IMR-90 (cell line): Measurements from ENCODE around the gene CH25H. TPM values are rescaled to one million over a fixed set of nuclear protein-coding genes. Genes with fewer than 3 reads are reported as not detected.

Source experiments
- ATAC-seq: fragments of 200-7000 bp; cut with Tn5 transposase; 2 replicates; pipeline ENCODE4 v1.9.1; 2020; ENCODE audit warnings: low read depth, mild to moderate bottlenecking, moderate library complexity
- BruUV-seq: library from RNA; stranded (reverse); fragments of 400-500 nt; replicated peaks from 2 replicates; lab custom pipeline; 2021; lab: Mats Ljungman, UMichigan
- CTCF ChIA-PET: fragments of 300-600 bp; formaldehyde crosslinking; extraction: SDS; loops from one replicate; lab custom pipeline; 2021; ENCODE audit warnings: antibody characterized with exemption; lab: Yijun Ruan, JAX
- POLR2A ChIA-PET: fragments of 300-600 bp; sonication (Branson Sonifier 250); formaldehyde crosslinking; loops from one replicate; lab custom pipeline; 2022; ENCODE audit warnings: antibody characterized with exemption; ENCODE audit not compliant: unreplicated experiment; lab: Charles Lee
- DNase-seq: peaks from one replicate; pipeline ENCODE4 v3.0.0; 2013
- H2AFZ ChIP-seq: replicated peaks from 2 replicates; pipeline ENCODE3; 2013; ENCODE audit warnings: low read length, mild to moderate bottlenecking; ENCODE audit not compliant: poor library complexity
- H2AK5ac ChIP-seq: 2 replicates; pipeline ENCODE4 v1.6.1; 2013; ENCODE audit warnings: low read depth, low read length, inconsistent platforms
- H2AK9ac ChIP-seq: replicated peaks from 2 replicates; pipeline ENCODE3; 2013; ENCODE audit warnings: mild to moderate bottlenecking, low read depth, low read length, moderate library complexity; ENCODE audit not compliant: poor library complexity
- H2BK120ac ChIP-seq: 2 replicates; pipeline ENCODE4 v1.6.1; 2013; ENCODE audit warnings: low read depth, low read length, inconsistent platforms
- H2BK15ac ChIP-seq: 3 replicates; pipeline ENCODE4 v1.6.1; 2013; ENCODE audit warnings: low read depth, low read length, inconsistent platforms
- H2BK20ac ChIP-seq: 2 replicates; pipeline ENCODE4 v1.6.1; 2013; ENCODE audit warnings: low read depth, mild to moderate bottlenecking, inconsistent platforms, low read length, moderate library complexity
- H2BK5ac ChIP-seq: 2 replicates; pipeline ENCODE4 v1.6.1; 2013; ENCODE audit warnings: mild to moderate bottlenecking, low read depth, low read length, inconsistent platforms; ENCODE audit not compliant: poor library complexity, severe bottlenecking
- H3K14ac ChIP-seq: replicated peaks from 2 replicates; pipeline ENCODE4 v1.6.1; 2013; ENCODE audit warnings: low read depth, low read length, inconsistent platforms
- H3K18ac ChIP-seq: 2 replicates; pipeline ENCODE4 v1.6.1; 2013; ENCODE audit warnings: low read depth, low read length, control low read depth
- H3K23ac ChIP-seq: 2 replicates; pipeline ENCODE4 v1.6.1; 2013; ENCODE audit warnings: low read depth, low read length, inconsistent platforms
- H3K27ac ChIP-seq: 2 replicates; pipeline ENCODE4 v1.5.1; 2013; ENCODE audit warnings: mild to moderate bottlenecking, control low read depth, low read length; ENCODE audit not compliant: insufficient read depth
- H3K27me3 ChIP-seq: 2 replicates; pipeline ENCODE4 v1.6.1; 2013; ENCODE audit warnings: low read length; ENCODE audit not compliant: control insufficient read depth, insufficient read depth
- H3K36me3 ChIP-seq: 2 replicates; pipeline ENCODE4 v1.6.1; 2013; ENCODE audit warnings: low read length, mixed read lengths; ENCODE audit not compliant: control insufficient read depth, insufficient read depth
- H3K4ac ChIP-seq: 2 replicates; pipeline ENCODE4 v1.6.1; 2013; ENCODE audit warnings: low read depth, low read length, inconsistent platforms
- H3K4me1 ChIP-seq: 2 replicates; pipeline ENCODE4 v1.6.1; 2013; ENCODE audit warnings: low read length, mixed read lengths; ENCODE audit not compliant: control insufficient read depth, insufficient read depth
- H3K4me2 ChIP-seq: 2 replicates; pipeline ENCODE4 v1.6.1; 2013; ENCODE audit warnings: low read depth, mild to moderate bottlenecking, control low read depth, low read length, moderate library complexity
- H3K4me3 ChIP-seq: 2 replicates; pipeline ENCODE4 v1.5.1; 2013; ENCODE audit warnings: low read depth, mild to moderate bottlenecking, control low read depth, low read length, moderate library complexity; ENCODE audit not compliant: insufficient read depth
- H3K56ac ChIP-seq: 2 replicates; pipeline ENCODE4 v1.6.1; 2013; ENCODE audit warnings: low read length, inconsistent platforms; ENCODE audit not compliant: insufficient read depth; ENCODE audit errors: extremely low read depth
- H3K79me1 ChIP-seq, 2 experiments: 2 replicates each; pipeline ENCODE4 v1.6.1; 2013; ENCODE audit warnings: low read length in 2 of 2, inconsistent platforms in 1 of 2, low read depth in 1 of 2
- H3K9ac ChIP-seq: 2 replicates; pipeline ENCODE4 v1.6.1; 2013; ENCODE audit warnings: low read depth, low read length, control low read depth
- H3K9me1 ChIP-seq: 2 replicates; pipeline ENCODE4 v1.6.1; 2013; ENCODE audit warnings: low read length, inconsistent platforms; ENCODE audit not compliant: insufficient read depth
- H3K9me3 ChIP-seq: 2 replicates; pipeline ENCODE4 v1.6.1; 2013; ENCODE audit warnings: low read length; ENCODE audit not compliant: control insufficient read depth, insufficient read depth
- H4K20me1 ChIP-seq: 2 replicates; pipeline ENCODE4 v1.6.1; 2013; ENCODE audit warnings: low read length, inconsistent platforms; ENCODE audit not compliant: insufficient read depth
- H4K5ac ChIP-seq: 2 replicates; pipeline ENCODE4 v1.6.1; 2013; ENCODE audit warnings: mild to moderate bottlenecking, low read depth, low read length, control low read depth
- H4K8ac ChIP-seq, 2 experiments: 2 replicates each; pipeline ENCODE4 v1.6.1; 2013; ENCODE audit warnings: low read depth in 2 of 2, low read length in 2 of 2, control low read depth in 1 of 2, inconsistent platforms in 1 of 2
- H4K91ac ChIP-seq: 2 replicates; pipeline ENCODE4 v1.6.1; 2013; ENCODE audit warnings: low read depth, low read length, inconsistent platforms; ENCODE audit not compliant: insufficient read depth
- BHLHE40 ChIP-seq: fragments of 150-350 bp; IDR thresholded peaks from 2 replicates; pipeline ENCODE4 v1.6.1; 2016; ENCODE audit warnings: mild to moderate bottlenecking, low read depth, low read length
- CEBPB ChIP-seq: IDR thresholded peaks from 2 replicates; pipeline ENCODE4 v1.6.1; 2012; ENCODE audit warnings: low read depth, low read length, improper control_type of control experiment
- CHD1 ChIP-seq: IDR thresholded peaks from 2 replicates; pipeline ENCODE4 v1.6.1; 2012; ENCODE audit warnings: low read depth, low read length, improper control_type of control experiment
- CTCF ChIP-seq: conservative IDR thresholded peaks from 2 replicates; pipeline ENCODE4 v1.5.1; 2012; ENCODE audit warnings: mild to moderate bottlenecking, low read depth, low read length, improper control_type of control experiment
- FOS ChIP-seq: fragments of 150-350 bp; IDR thresholded peaks from 2 replicates; pipeline ENCODE4 v1.6.1; 2016; ENCODE audit warnings: low read depth, low read length
- MAFK ChIP-seq: IDR thresholded peaks from 2 replicates; pipeline ENCODE4 v1.6.1; 2012; ENCODE audit warnings: low read depth, low read length, improper control_type of control experiment
- MAZ ChIP-seq: IDR thresholded peaks from 2 replicates; pipeline ENCODE4 v1.6.1; 2012; ENCODE audit warnings: low read depth, mild to moderate bottlenecking, low read length, improper control_type of control experiment, moderate library complexity, borderline replicate concordance
- MXI1 ChIP-seq: IDR thresholded peaks from 2 replicates; pipeline ENCODE4 v1.6.1; 2012; ENCODE audit warnings: low read depth, mild to moderate bottlenecking, low read length, moderate library complexity, borderline replicate concordance
- NFE2L2 ChIP-seq: fragments of 150-350 bp; IDR thresholded peaks from 2 replicates; pipeline ENCODE4 v1.6.1; 2016; ENCODE audit warnings: low read depth, mild to moderate bottlenecking, low read length
- POLR2A ChIP-seq: IDR thresholded peaks from 2 replicates; pipeline ENCODE4 v1.6.1; 2012; ENCODE audit warnings: mild to moderate bottlenecking, low read depth, low read length
- RAD21 ChIP-seq: IDR thresholded peaks from 2 replicates; pipeline ENCODE4 v1.6.1; 2012; ENCODE audit warnings: low read length, improper control_type of control experiment
- RCOR1 ChIP-seq: IDR thresholded peaks from 2 replicates; pipeline ENCODE4 v1.6.1; 2012; ENCODE audit warnings: mild to moderate bottlenecking, low read length, improper control_type of control experiment; ENCODE audit not compliant: insufficient replicate concordance
- RFX5 ChIP-seq: IDR thresholded peaks from 2 replicates; pipeline ENCODE4 v1.8.0; 2012; ENCODE audit warnings: low read depth, mild to moderate bottlenecking, low read length, moderate library complexity
- SMC3 ChIP-seq: fragments of 150-350 bp; IDR thresholded peaks from 2 replicates; pipeline ENCODE4 v1.6.1; 2016; ENCODE audit warnings: low read depth, mild to moderate bottlenecking, antibody characterized with exemption, low read length, moderate library complexity
- USF2 ChIP-seq: fragments of 150-350 bp; IDR thresholded peaks from 2 replicates; pipeline ENCODE4 v1.6.1; 2017; ENCODE audit warnings: mild to moderate bottlenecking, antibody characterized with exemption, low read length, low read depth
- WGBS, 2 experiments: methylation state at CpG; one replicate each; pipeline versions ENCODE4 v1.1.5 to v1.1.7; 2013; ENCODE audit warnings: missing lambda C conversion rate in 2 of 2; ENCODE audit not compliant: insufficient read length in 1 of 2; ENCODE audit errors: extremely low coverage in 2 of 2; 5-methylcytosine and 5-hydroxymethylcytosine counted together
- dilution Hi-C: fragments of 300-500 bp; cut with HindIII; formaldehyde crosslinking; loops from one replicate; pipeline ENCODE4 v1.14.3; 2018; ENCODE audit warnings: low sequenced_read_pairs; ENCODE audit not compliant: unreplicated experiment
- in situ Hi-C: fragments of 300-500 bp; cut with MboI; formaldehyde crosslinking; loops from 3 replicates; pipeline ENCODE4 v1.14.3; 2019; ENCODE audit warnings: low sequenced_read_pairs, inconsistent platforms, mixed read lengths
- intact Hi-C: fragments of 100-400 bp; cut with micrococcal nuclease; formaldehyde crosslinking; loops from 2 replicates; pipeline ENCODE4 v1.10.0; 2022
- polyA plus RNA-seq, 3 experiments: library from polyadenylated mRNA; depleted of rRNA; stranded (reverse); fragments of >200 nt; gene quantifications; 2 replicates each; pipeline ENCODE4 v1.2.3, GENCODE V29; 2012; ENCODE audit warnings: low replicate concordance in 1 of 3
- total RNA-seq: library from RNA; depleted of rRNA; stranded (reverse); fragments of >200 nt; gene quantifications from 2 replicates; pipeline ENCODE4 v1.2.3, GENCODE V29; 2012
- TF ChIP-seq, protein P1 (sequence below): fragments of 150-350 bp; IDR thresholded peaks from 2 replicates; pipeline ENCODE4 v1.6.1; 2016; ENCODE audit warnings: low read depth, mild to moderate bottlenecking, low read length, moderate library complexity, borderline replicate concordance

The CH25H gene
- total and polyA plus RNA-seq, 2 of the 4 experiments (the other 2 are of a cell fraction), result 0.12 to 0.18 TPM

- ATAC-seq (no peak), DNase-seq (no peak)
- Histone ChIP-seq H3K9ac (no peak overlapping the region), H2BK120ac (no peak overlapping the region), H2BK15ac (peak overlapping the region; percentile 6; the same call in 1 of the 3 replicates), H2BK5ac (no peak overlapping the region), H3K56ac (no peak overlapping the region), H4K5ac (peak overlapping the region; percentile 39; the same call in 1 of the 2 replicates), H2AK5ac (no peak overlapping the region), H4K91ac (no peak overlapping the region), H3K79me1 (no peaks in the 10 kb centered on the region), H3K23ac (no peak overlapping the region), H3K9me3 (peaks cover 5% of the 10 kb centered on the region), H3K9me1 (peaks cover 4% of the 10 kb centered on the region), H3K4ac (no peak overlapping the region), H3K18ac (peak overlapping the region; percentile 78; the same call in 1 of the 2 replicates), H3K14ac (no peak overlapping the region), H3K4me1 (peaks cover 9% of the 10 kb centered on the region), H3K4me3 (no peak overlapping the region), H3K27me3 (no peaks in the 10 kb centered on the region), H3K27ac (no peak overlapping the region), H2AFZ (no peak overlapping the region), H4K20me1 (peaks cover 3% of the 10 kb centered on the region; the same call in 1 of the 2 replicates), H2AK9ac (no peak overlapping the region), H4K8ac (no peak overlapping the region), H2BK20ac (0 out of 2 replicates have a peak overlapping the region, but pooled peaks have one; percentile 8), H3K36me3 (no peaks in the 10 kb centered on the region), H3K4me2 (no peak overlapping the region)
- POLR2A ChIA-PET, result no interaction called here
- BruUV-seq, result no TSS peak
- dilution Hi-C loops, result no loop called here
- TF ChIP-seq USF2 (no peak), NFE2L2 (no peak), CEBPB (no peak), RCOR1 (no peak), MAFK (no peak), POLR2A (no peak), SMC3 (no peak), RAD21 (no peak), MXI1 (no peak), BHLHE40 (no peak), FOS (no peak), RFX5 (no peak), MAZ (no peak), CTCF (no peak), CHD1 (no peak)
- TF ChIP-seq, protein P1, sequence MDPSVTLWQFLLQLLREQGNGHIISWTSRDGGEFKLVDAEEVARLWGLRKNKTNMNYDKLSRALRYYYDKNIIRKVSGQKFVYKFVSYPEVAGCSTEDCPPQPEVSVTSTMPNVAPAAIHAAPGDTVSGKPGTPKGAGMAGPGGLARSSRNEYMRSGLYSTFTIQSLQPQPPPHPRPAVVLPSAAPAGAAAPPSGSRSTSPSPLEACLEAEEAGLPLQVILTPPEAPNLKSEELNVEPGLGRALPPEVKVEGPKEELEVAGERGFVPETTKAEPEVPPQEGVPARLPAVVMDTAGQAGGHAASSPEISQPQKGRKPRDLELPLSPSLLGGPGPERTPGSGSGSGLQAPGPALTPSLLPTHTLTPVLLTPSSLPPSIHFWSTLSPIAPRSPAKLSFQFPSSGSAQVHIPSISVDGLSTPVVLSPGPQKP, result no peak
- intact Hi-C loops, result no loop called here
- in situ Hi-C loops, result no loop called here
- CTCF ChIA-PET, result no interaction called here
- no CpG with 5 or more reads among the region's 3 CpGs for WGBS, 2 experiments
Observed at GRCh38 chr10:89184638-89185037, 22.5 kb downstream of the CH25H start.
